Measurements from ENCODE around the gene NIN. TPM values are rescaled to one million over a fixed set of nuclear protein-coding genes. Genes with fewer than 3 reads are reported as not detected.

NIN gene
- total and polyA plus RNA-seq, 10 donors: 11.8 to 139 (median 94.4) TPM

GRCh38 chr14:50739186-50739585 lies 91.8 kb downstream of the NIN start:
- intact Hi-C loops (cut with DNase I; ENCODE audit: low total_unique reads): no loop called here

GRCh38 chr14:50736932-50737419 lies 94.0 kb downstream of the NIN start:
- Histone ChIP-seq H3K36me3 (peaks cover 0 to 97% (median 75%) of the 10 kb centered on the region in 6 donors), H3K4me3 (no peak overlapping the region), H3K27ac (peak overlapping the region in 3 of 8 donors; percentile 16 to 51 (median 46)), H3K9me3 (no peaks in the 10 kb centered on the region), H3K27me3 (replicated peaks in 1 of 7) (no peaks in the 10 kb centered on the region), H3K4me1 (peaks cover 0 to 30% (median 21%) of the 10 kb centered on the region in 6 donors)
- DNase-seq: no peak
- intact Hi-C loops (cut with DNase I; ENCODE audit: low total_unique reads): no loop called here
- no peak for TF ChIP-seq POLR2A (IDR thresholded peaks at IDR 0.05)
- TF ChIP-seq POLR2AphosphoS5 (IDR thresholded peaks at IDR 0.05): no peak
- TF ChIP-seq, protein P1, sequence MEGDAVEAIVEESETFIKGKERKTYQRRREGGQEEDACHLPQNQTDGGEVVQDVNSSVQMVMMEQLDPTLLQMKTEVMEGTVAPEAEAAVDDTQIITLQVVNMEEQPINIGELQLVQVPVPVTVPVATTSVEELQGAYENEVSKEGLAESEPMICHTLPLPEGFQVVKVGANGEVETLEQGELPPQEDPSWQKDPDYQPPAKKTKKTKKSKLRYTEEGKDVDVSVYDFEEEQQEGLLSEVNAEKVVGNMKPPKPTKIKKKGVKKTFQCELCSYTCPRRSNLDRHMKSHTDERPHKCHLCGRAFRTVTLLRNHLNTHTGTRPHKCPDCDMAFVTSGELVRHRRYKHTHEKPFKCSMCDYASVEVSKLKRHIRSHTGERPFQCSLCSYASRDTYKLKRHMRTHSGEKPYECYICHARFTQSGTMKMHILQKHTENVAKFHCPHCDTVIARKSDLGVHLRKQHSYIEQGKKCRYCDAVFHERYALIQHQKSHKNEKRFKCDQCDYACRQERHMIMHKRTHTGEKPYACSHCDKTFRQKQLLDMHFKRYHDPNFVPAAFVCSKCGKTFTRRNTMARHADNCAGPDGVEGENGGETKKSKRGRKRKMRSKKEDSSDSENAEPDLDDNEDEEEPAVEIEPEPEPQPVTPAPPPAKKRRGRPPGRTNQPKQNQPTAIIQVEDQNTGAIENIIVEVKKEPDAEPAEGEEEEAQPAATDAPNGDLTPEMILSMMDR (IDR thresholded peaks at IDR 0.05 in 8 of 11, conservative IDR thresholded peaks at IDR 0.05 in 3 of 11): no peak
- 76 to 89% (median 78%) methylated on average over 6 of the region's 6 CpGs for WGBS, 5 donors

More at GRCh38 chr14:50739186-50739585, 91.8 kb downstream of the NIN start:
- Histone ChIP-seq H3K4me1 (peaks cover 0 to 42% (median 26%) of the 10 kb centered on the region in 6 donors), H3K36me3 (peaks cover 0 to 97% (median 74%) of the 10 kb centered on the region in 6 donors), H3K27ac (peak overlapping the region in 6 of 8 donors; percentile 41 to 78 (median 69)), H3K27me3 (replicated peaks in 1 of 7) (no peaks in the 10 kb centered on the region), H3K9me3 (no peaks in the 10 kb centered on the region), H3K4me3 (no peak overlapping the region)
- WGBS, 5 donors: 90 to 98% (median 94%) methylated on average over 4 of the region's 4 CpGs
- TF ChIP-seq, protein P1 (IDR thresholded peaks at IDR 0.05 in 8 of 11, conservative IDR thresholded peaks at IDR 0.05 in 3 of 11): no peak
- TF ChIP-seq POLR2A (IDR thresholded peaks at IDR 0.05) (no peak), POLR2AphosphoS5 (IDR thresholded peaks at IDR 0.05) (no peak)
- no peak for DNase-seq

GRCh38 chr14:50734950-50735695 lies 95.8 kb downstream of the NIN start:
- intact Hi-C loops (cut with DNase I; ENCODE audit: low total_unique reads): no loop called here
- WGBS, 5 donors: 81 to 93% (median 87%) methylated on average over 4 of the region's 4 CpGs
- TF ChIP-seq POLR2AphosphoS5 (IDR thresholded peaks at IDR 0.05): no peak
- no peak for TF ChIP-seq POLR2A (IDR thresholded peaks at IDR 0.05)
- TF ChIP-seq, protein P1 (IDR thresholded peaks at IDR 0.05 in 8 of 11, conservative IDR thresholded peaks at IDR 0.05 in 3 of 11): no peak
- no peak overlapping the region for H3K4me3 ChIP-seq
- DNase-seq: no peak
- H3K9me3 ChIP-seq: no peaks in the 10 kb centered on the region
- H3K4me1 ChIP-seq: peaks cover 0 to 12% (median 9%) of the 10 kb centered on the region in 6 donors
- no peaks in the 10 kb centered on the region for H3K27me3 ChIP-seq (replicated peaks in 1 of 7)
- peak overlapping the region in 2 of 8 donors; percentile 8 to 23 for H3K27ac ChIP-seq
- H3K36me3 ChIP-seq: peaks cover 0 to 97% (median 85%) of the 10 kb centered on the region in 6 donors

GRCh38 chr14:50733494-50733893 lies 97.5 kb downstream of the NIN start:
- Histone ChIP-seq H3K27me3 (replicated peaks in 1 of 7) (no peaks in the 10 kb centered on the region), H3K4me1 (no peaks in the 10 kb centered on the region), H3K36me3 (peaks cover 0 to 100% (median 94%) of the 10 kb centered on the region in 6 donors), H3K4me3 (no peak overlapping the region), H3K27ac (peak overlapping the region in 1 of 8 donors; percentile 15), H3K9me3 (peaks cover 0 to 7% (median 0%) of the 10 kb centered on the region in 8 donors)
- TF ChIP-seq POLR2A (IDR thresholded peaks at IDR 0.05) (no peak), POLR2AphosphoS5 (IDR thresholded peaks at IDR 0.05) (no peak)
- TF ChIP-seq, protein P1 (IDR thresholded peaks at IDR 0.05 in 8 of 11, conservative IDR thresholded peaks at IDR 0.05 in 3 of 11): no peak
- WGBS, 5 donors: 87 to 98% (median 94%) methylated on average over 2 of the region's 2 CpGs
- DNase-seq: no peak
- intact Hi-C loops (cut with DNase I; ENCODE audit: low total_unique reads): no loop called here
